Fibroblast of the aortic adventitia (primary cell): Measurements from ENCODE around the gene COL23A1. TPM values are rescaled to one million over a fixed set of nuclear protein-coding genes. Genes with fewer than 3 reads are reported as not detected.

Source experiments
- DNase-seq: peaks from one replicate; pipeline ENCODE4 v3.0.0-alpha.2; 2010; ENCODE audit warnings: low read depth
- H3K4me3 ChIP-seq: 2 replicates; pipeline ENCODE4 v1.5.1; 2011; ENCODE audit warnings: low read depth, mild to moderate bottlenecking, control low read depth, low read length, moderate library complexity
- CTCF ChIP-seq: IDR thresholded peaks from 2 replicates; pipeline ENCODE4 v1.5.1; 2011; ENCODE audit warnings: mild to moderate bottlenecking, low read length, control low read depth, inconsistent platforms; ENCODE audit not compliant: insufficient read depth
- total RNA-seq: library from RNA; depleted of rRNA; stranded (reverse); fragments of >200 nt; gene quantifications from 2 replicates; pipeline ENCODE4 v1.2.3, GENCODE V29; 2012; ENCODE audit warnings: low replicate concordance

The COL23A1 gene
- total RNA-seq, 1 donor, result not detected

GRCh38 chr5:178421699-178422399 lies 168.3 kb downstream of the COL23A1 start:
- DNase-seq, result no peak
- no peak for TF ChIP-seq CTCF
- H3K4me3 ChIP-seq, result no peak overlapping the region

- no peak for DNase-seq
- H3K4me3 ChIP-seq, result no peak overlapping the region
- no peak for TF ChIP-seq CTCF
Observed at GRCh38 chr5:178421128-178421527, 169.1 kb downstream of the COL23A1 start.

- no peak for DNase-seq
- H3K4me3 ChIP-seq, result no peak overlapping the region
- TF ChIP-seq CTCF, result no peak
Observed at GRCh38 chr5:178420354-178420781, 169.8 kb downstream of the COL23A1 start.

GRCh38 chr5:178419651-178420050 lies 170.5 kb downstream of the COL23A1 start:
- no peak for DNase-seq
- no peak for TF ChIP-seq CTCF
- no peak overlapping the region for H3K4me3 ChIP-seq

GRCh38 chr5:178419196-178419595 lies 171.0 kb downstream of the COL23A1 start:
- DNase-seq, result no peak
- TF ChIP-seq CTCF, result no peak
- no peak overlapping the region for H3K4me3 ChIP-seq

GRCh38 chr5:178418471-178419010 lies 171.7 kb downstream of the COL23A1 start:
- DNase-seq, result no peak
- H3K4me3 ChIP-seq, result no peak overlapping the region
- TF ChIP-seq CTCF, result no peak
